ENCODE results near the gene FHDC1.

DNA sequence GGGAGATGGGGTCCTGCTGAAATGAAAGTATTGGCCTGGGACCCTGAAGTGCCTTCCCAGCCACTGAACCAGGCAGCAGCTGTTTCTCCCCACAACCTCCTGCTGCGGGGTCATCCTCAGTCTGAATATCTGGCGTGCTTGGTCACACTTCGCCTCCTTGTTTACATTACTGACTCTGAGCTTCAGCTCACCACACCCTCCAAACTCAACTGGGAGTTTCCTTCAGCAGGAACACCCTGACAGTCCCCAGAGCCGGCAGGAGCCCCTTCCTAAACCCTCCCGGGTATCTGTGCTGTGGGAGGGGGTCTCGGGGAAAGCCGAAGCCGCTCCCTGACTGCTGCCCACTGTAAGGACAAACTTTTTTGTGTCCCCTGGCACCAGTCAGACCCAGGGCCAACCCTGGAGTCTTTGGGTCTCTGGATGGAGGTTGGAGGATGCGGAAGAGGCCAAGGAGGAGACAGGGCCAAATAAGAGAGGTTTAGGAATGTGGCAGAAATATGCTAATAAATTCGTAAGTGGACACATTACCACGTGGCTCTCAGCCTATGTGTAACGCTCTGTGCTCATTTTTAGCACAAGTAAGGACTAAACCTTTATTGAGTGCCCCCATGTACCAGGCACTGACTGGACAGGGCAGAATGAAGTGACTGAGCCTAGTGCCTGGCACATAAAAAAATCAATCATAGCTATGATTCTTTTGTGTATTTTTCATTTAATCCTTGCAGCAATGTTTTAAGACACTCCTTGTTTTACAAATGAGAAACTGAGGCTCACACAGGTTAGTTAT, 20.7 kb downstream of the FHDC1 start:
- no peak for TF ChIP-seq EZH2 (IDR thresholded peaks at IDR 0.05; ENCODE audit: borderline replicate concordance, low read length)
- TF ChIP-seq, protein P1, sequence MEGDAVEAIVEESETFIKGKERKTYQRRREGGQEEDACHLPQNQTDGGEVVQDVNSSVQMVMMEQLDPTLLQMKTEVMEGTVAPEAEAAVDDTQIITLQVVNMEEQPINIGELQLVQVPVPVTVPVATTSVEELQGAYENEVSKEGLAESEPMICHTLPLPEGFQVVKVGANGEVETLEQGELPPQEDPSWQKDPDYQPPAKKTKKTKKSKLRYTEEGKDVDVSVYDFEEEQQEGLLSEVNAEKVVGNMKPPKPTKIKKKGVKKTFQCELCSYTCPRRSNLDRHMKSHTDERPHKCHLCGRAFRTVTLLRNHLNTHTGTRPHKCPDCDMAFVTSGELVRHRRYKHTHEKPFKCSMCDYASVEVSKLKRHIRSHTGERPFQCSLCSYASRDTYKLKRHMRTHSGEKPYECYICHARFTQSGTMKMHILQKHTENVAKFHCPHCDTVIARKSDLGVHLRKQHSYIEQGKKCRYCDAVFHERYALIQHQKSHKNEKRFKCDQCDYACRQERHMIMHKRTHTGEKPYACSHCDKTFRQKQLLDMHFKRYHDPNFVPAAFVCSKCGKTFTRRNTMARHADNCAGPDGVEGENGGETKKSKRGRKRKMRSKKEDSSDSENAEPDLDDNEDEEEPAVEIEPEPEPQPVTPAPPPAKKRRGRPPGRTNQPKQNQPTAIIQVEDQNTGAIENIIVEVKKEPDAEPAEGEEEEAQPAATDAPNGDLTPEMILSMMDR (IDR thresholded peaks at IDR 0.05; ENCODE audit: low read length), result no peak

All from OCI-LY1 (cell line).